B cell (primary cell): Measurements from ENCODE around the gene TOP3B. TPM values are rescaled to one million over a fixed set of nuclear protein-coding genes. Genes with fewer than 3 reads are reported as not detected.

ENCODE experiments used
- ATAC-seq: fragments of 200-7000 bp; cut with Tn5 transposase; one replicate; pipeline ENCODE4 v1.10.0; 2021; ENCODE audit warnings: low read depth, mild to moderate bottlenecking, moderate number of reproducible peaks, moderate library complexity
- CTCF ChIA-PET: fragments of 350-600 bp; sonication (Branson Sonifier 250); formaldehyde crosslinking; loops from one replicate; lab custom pipeline; 2021; ENCODE audit warnings: antibody characterized with exemption, inconsistent platforms; lab: Charles Lee
- POLR2A ChIA-PET: fragments of 350-600 bp; sonication (Branson Sonifier 250); formaldehyde crosslinking; loops from one replicate; lab custom pipeline; 2021; ENCODE audit warnings: antibody characterized with exemption; lab: Charles Lee
- DNase-seq: peaks from one replicate; pipeline ENCODE4 v3.0.0; 2013
- H2AFZ ChIP-seq: 2 replicates; pipeline ENCODE4 v1.6.1; 2012; ENCODE audit warnings: mild to moderate bottlenecking, low read depth, low read length; ENCODE audit not compliant: insufficient read depth, poor library complexity, severe bottlenecking
- H3K27ac ChIP-seq, 2 donors: 1 replicate in 1 of 2; 2 replicates in 1 of 2; pipeline ENCODE4 v1.5.1; 2012 to 2013; ENCODE audit warnings: low read length in 2 of 2, mild to moderate bottlenecking in 2 of 2, moderate library complexity in 1 of 2
- H3K27me3 ChIP-seq, 4 experiments: fragments of 200-600 bp in 1 of 4; sonication (generic) in 1 of 4; replicated peaks in 1 of 4; 1 replicate in 2 of 4; 2 replicates in 2 of 4; pipeline versions ENCODE4 v1.6.1 to v1.7.0; 2013 to 2016; ENCODE audit warnings: low read length in 3 of 4, mild to moderate bottlenecking in 2 of 4, mixed read lengths in 1 of 4, moderate library complexity in 1 of 4; ENCODE audit not compliant: insufficient read depth in 4 of 4, control insufficient read depth in 3 of 4; ENCODE audit errors: control extremely low read depth in 1 of 4
- H3K36me3 ChIP-seq, 2 experiments: replicated peaks in 1 of 2; 1 replicate in 1 of 2; 2 replicates in 1 of 2; pipeline versions ENCODE4 v1.6.1 to v1.7.1; 2013; ENCODE audit warnings: low read length in 1 of 2; ENCODE audit not compliant: insufficient read depth in 2 of 2, control insufficient read depth in 1 of 2; ENCODE audit errors: control extremely low read depth in 1 of 2, extremely low read depth in 1 of 2
- H3K4me1 ChIP-seq, 2 donors: fragments of 200-600 bp in 1 of 2; sonication (generic) in 1 of 2; 1 replicate in 1 of 2; 2 replicates in 1 of 2; pipeline versions ENCODE4 v1.5.1 to v1.6.1; 2013 to 2017; ENCODE audit warnings: low read length in 2 of 2; ENCODE audit not compliant: control insufficient read depth in 2 of 2, insufficient read depth in 2 of 2
- H3K4me2 ChIP-seq: replicated peaks from 2 replicates; pipeline ENCODE3; 2012; ENCODE audit warnings: mild to moderate bottlenecking, low read depth, low read length; ENCODE audit not compliant: poor library complexity, severe bottlenecking
- H3K4me3 ChIP-seq, 5 experiments: fragments of 200-600 bp in 1 of 5; sonication (generic) in 1 of 5; 1 replicate in 3 of 5; 2 replicates in 2 of 5; pipeline versions ENCODE4 v1.5.1 to v1.7.0; 2011 to 2016; ENCODE audit warnings: low read length in 4 of 5, mild to moderate bottlenecking in 4 of 5, low read depth in 2 of 5, control low read depth in 1 of 5, moderate library complexity in 1 of 5; ENCODE audit not compliant: insufficient read depth in 1 of 5; ENCODE audit errors: control extremely low read depth in 1 of 5, extremely low read depth in 1 of 5
- H3K79me2 ChIP-seq: fragments of 200-600 bp; sonication (generic); one replicate; pipeline ENCODE4 v1.6.0; 2016; ENCODE audit warnings: low read length; ENCODE audit not compliant: control insufficient read depth, insufficient read depth
- H3K9ac ChIP-seq: fragments of 200-600 bp; sonication (generic); 2 replicates; pipeline ENCODE4 v1.6.1; 2017; ENCODE audit warnings: mild to moderate bottlenecking, low read length, moderate library complexity
- H3K9me3 ChIP-seq, 3 donors: one replicate each; pipeline versions ENCODE4 v1.6.1 to v1.7.1; 2013; ENCODE audit warnings: low read length in 2 of 3; ENCODE audit not compliant: control insufficient read depth in 2 of 3, insufficient read depth in 1 of 3; ENCODE audit errors: control extremely low read depth in 1 of 3
- H4K20me1 ChIP-seq: 2 replicates; pipeline ENCODE4 v1.6.0; 2012; ENCODE audit warnings: mild to moderate bottlenecking, low read length; ENCODE audit not compliant: insufficient read depth, control insufficient read depth, poor library complexity, severe bottlenecking
- H3K27ac Mint-ChIP-seq: one replicate; pipeline ENCODE4 v1.8.0; 2021; ENCODE audit warnings: mixed read lengths
- H3K27me3 Mint-ChIP-seq: one replicate; pipeline ENCODE4 v1.8.0; 2021; ENCODE audit warnings: mixed read lengths
- H3K4me1 Mint-ChIP-seq: one replicate; pipeline ENCODE4 v1.8.0; 2021; ENCODE audit warnings: mixed read lengths
- H3K4me3 Mint-ChIP-seq: one replicate; pipeline ENCODE4 v1.8.0; 2021; ENCODE audit warnings: mixed read lengths
- H3K9me3 Mint-ChIP-seq: one replicate; pipeline ENCODE4 v1.8.0; 2022; ENCODE audit warnings: mixed read lengths; ENCODE audit not compliant: insufficient read depth
- EZH2 ChIP-seq: IDR thresholded peaks from 2 replicates; pipeline ENCODE4 v1.6.1; 2012; ENCODE audit warnings: borderline replicate concordance, low read depth, mild to moderate bottlenecking, moderate library complexity, low read length; ENCODE audit not compliant: insufficient read depth, poor library complexity, severe bottlenecking
- WGBS: methylation state at CpG from one replicate; pipeline ENCODE4 v1.1.5; 2013; ENCODE audit warnings: missing lambda C conversion rate; ENCODE audit not compliant: insufficient coverage; 5-methylcytosine and 5-hydroxymethylcytosine counted together
- intact Hi-C: fragments of 100-400 bp; cut with micrococcal nuclease; formaldehyde crosslinking; loops from one replicate; pipeline ENCODE4 v1.10.0; 2022
- polyA plus RNA-seq: library from polyadenylated mRNA; depleted of rRNA; stranded (reverse); fragments of >200 nt; gene quantifications from 2 replicates; pipeline ENCODE4 v1.2.3, GENCODE V29; 2012
- total RNA-seq, 2 donors: library from RNA; stranded (reverse); fragments of 120-200 nt in 1 of 2; gene quantifications; 1 replicate in 1 of 2; 2 replicates in 1 of 2; pipeline versions ENCODE4 v1.2.3 to v1.2.4, GENCODE V29; 2013 to 2022
- TF ChIP-seq, protein P1 (sequence below): fragments of 200-600 bp; IDR thresholded peaks from one replicate; pipeline ENCODE4 v1.8.0; 2022; ENCODE audit warnings: antibody characterized with exemption, mild to moderate bottlenecking

The TOP3B gene
- total and polyA plus RNA-seq, 2 donors (not counting 1 experiment from before 2014, with no cell fraction given) = 77.1 to 105 TPM

DNA sequence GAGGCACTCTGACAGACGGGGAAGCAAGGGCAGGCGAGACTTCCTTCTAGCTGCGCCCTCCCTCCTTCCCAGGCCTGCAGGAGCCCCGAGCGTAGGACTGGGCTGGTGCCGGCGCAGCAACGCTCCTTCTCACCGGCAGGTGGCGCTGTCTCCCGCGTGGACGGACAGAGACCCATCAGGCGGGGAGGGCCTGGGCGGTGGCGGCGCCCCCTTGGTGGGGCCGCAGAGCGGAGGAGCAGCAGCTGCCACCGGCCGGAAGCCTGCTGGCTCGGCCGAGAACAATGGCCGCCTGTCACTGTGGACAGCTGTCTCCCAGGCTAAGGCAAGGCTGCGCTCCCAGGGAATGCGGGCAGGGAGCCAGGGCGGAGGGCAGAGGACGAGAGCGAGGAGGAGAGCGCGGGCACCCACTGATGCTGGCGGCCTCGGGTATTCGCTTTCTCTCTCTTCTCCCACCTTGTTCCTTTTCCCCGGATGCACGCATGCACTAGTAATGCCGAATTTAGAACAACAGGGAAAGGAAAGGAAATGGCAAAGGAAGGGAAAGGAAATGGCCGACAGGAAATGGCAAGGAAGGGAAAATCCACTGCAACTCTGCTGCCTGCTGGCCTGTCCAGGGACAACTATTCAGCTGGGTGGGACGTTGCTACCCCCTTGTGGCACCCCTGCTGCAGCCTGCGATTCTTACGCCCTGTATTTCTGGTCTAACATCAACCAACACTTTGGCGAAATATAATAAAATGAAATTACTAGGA lies 44.3 kb downstream of the TOP3B start:
- H3K4me1 ChIP-seq = peaks cover 45 to 55% of the 10 kb centered on the region in 2 donors
- POLR2A ChIA-PET = interaction anchor here (0.6 to 2.1 kb wide), 3 partner anchors 15 to 1082 kb away, joined by 4 to 12 read pairs (median 5); partner anchors contain the start of gene PPM1F
- peaks cover 7% of the 10 kb centered on the region for H3K79me2 ChIP-seq
- H3K36me3 ChIP-seq = peaks cover 0 to 8% of the 10 kb centered on the region in 2 experiments
- Mint-ChIP-seq H3K27me3 (no peaks in the 10 kb centered on the region), H3K4me1 (peaks cover 50% of the 10 kb centered on the region), H3K9me3 (no peaks in the 10 kb centered on the region), H3K27ac (peak overlapping the region; percentile 85), H3K4me3 (peak overlapping the region; percentile 91)
- H3K27ac ChIP-seq = peak overlapping the region; percentile 16 to 51
- no peaks in the 10 kb centered on the region for H3K27me3 ChIP-seq
- intact Hi-C loops = loop anchor here (1.0 to 5.0 kb wide), 5 partner anchors 15 to 271 kb away; partner anchors contain the start of genes PPIL2, PPM1F and YPEL1
- peak; percentile 94 for ATAC-seq
- H3K9me3 ChIP-seq = no peaks in the 10 kb centered on the region
- peak overlapping the region; percentile 91 for H3K4me2 ChIP-seq
- WGBS = 4% methylated on average over 37 of the region's 42 CpGs
- H3K9ac ChIP-seq = peak overlapping the region; percentile 68
- peak overlapping the region; percentile 86 for H2AFZ ChIP-seq
- peak overlapping the region; percentile 44 to 68 (median 61) for H3K4me3 ChIP-seq
- peak; percentile 91 for DNase-seq
- CTCF ChIA-PET = interaction anchor here (0.6 to 7.0 kb wide), 29 partner anchors 9 to 272 kb away, joined by 3 to 116 read pairs (median 4); partner anchors contain the start of genes MAPK1, PPIL2 and PPM1F
- TF ChIP-seq EZH2 = no peak
- TF ChIP-seq, protein P1, sequence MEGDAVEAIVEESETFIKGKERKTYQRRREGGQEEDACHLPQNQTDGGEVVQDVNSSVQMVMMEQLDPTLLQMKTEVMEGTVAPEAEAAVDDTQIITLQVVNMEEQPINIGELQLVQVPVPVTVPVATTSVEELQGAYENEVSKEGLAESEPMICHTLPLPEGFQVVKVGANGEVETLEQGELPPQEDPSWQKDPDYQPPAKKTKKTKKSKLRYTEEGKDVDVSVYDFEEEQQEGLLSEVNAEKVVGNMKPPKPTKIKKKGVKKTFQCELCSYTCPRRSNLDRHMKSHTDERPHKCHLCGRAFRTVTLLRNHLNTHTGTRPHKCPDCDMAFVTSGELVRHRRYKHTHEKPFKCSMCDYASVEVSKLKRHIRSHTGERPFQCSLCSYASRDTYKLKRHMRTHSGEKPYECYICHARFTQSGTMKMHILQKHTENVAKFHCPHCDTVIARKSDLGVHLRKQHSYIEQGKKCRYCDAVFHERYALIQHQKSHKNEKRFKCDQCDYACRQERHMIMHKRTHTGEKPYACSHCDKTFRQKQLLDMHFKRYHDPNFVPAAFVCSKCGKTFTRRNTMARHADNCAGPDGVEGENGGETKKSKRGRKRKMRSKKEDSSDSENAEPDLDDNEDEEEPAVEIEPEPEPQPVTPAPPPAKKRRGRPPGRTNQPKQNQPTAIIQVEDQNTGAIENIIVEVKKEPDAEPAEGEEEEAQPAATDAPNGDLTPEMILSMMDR = peak; percentile 99
- H4K20me1 ChIP-seq = peaks cover 5% of the 10 kb centered on the region

DNA sequence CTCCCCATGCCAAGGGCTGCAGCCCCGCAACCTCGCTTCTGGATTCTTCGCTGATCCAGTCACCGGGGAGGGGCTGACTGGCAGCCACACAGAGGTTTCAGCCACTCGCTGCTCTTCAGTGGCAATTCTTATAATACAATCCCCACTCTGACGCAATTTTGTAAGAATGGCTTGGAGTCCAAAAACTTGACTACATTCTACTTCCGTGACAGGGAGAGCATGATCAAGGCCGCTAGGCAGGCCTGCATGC lies 44.8 kb downstream of the TOP3B start:
- peak overlapping the region; percentile 86 for H2AFZ ChIP-seq
- TF ChIP-seq, protein P1 = no peak
- TF ChIP-seq EZH2 = no peak
- H3K79me2 ChIP-seq = peaks cover 12% of the 10 kb centered on the region

More for the DNA sequence above, 44.8 kb downstream of the TOP3B start:
- no peaks in the 10 kb centered on the region for H3K9me3 ChIP-seq
- WGBS = 69% methylated on average over 8 of the region's 8 CpGs
- Mint-ChIP-seq H3K27ac (peak overlapping the region; percentile 85), H3K9me3 (no peaks in the 10 kb centered on the region), H3K4me1 (peaks cover 48% of the 10 kb centered on the region), H3K4me3 (peak overlapping the region; percentile 91), H3K27me3 (no peaks in the 10 kb centered on the region)
- H3K36me3 ChIP-seq = peaks cover 0 to 13% of the 10 kb centered on the region in 2 experiments
- peaks cover 5% of the 10 kb centered on the region for H4K20me1 ChIP-seq
- intact Hi-C loops = loop anchor here (1.0 to 5.0 kb wide), 5 partner anchors 15 to 270 kb away; partner anchors contain the start of genes PPIL2, PPM1F and YPEL1
- ChIA-PET POLR2A (interaction anchor here (2.1 kb wide), 1 partner anchor 15 kb away, joined by 12 read pairs; the partner anchor contains the start of gene PPM1F), CTCF (interaction anchor here (0.9 to 7.0 kb wide), 23 partner anchors 8 to 272 kb away, joined by 3 to 116 read pairs (median 5); partner anchors contain the start of genes MAPK1, PPIL2 and PPM1F)
- peak overlapping the region; percentile 91 for H3K4me2 ChIP-seq
- peaks cover 45 to 55% of the 10 kb centered on the region in 2 donors for H3K4me1 ChIP-seq
- ATAC-seq (no peak), DNase-seq (no peak)
- peak overlapping the region in 4 of 5 experiments; percentile 46 to 68 (median 62) for H3K4me3 ChIP-seq
- H3K27me3 ChIP-seq = no peaks in the 10 kb centered on the region
- H3K27ac ChIP-seq = peak overlapping the region in 1 of 2 donors; percentile 16
- H3K9ac ChIP-seq = peak overlapping the region; percentile 68
